SK-N-MC (cell line): Measurements from ENCODE around the gene TAS2R50.

ENCODE experiments used
- DNase-seq: peaks from one replicate; pipeline ENCODE4 v3.0.0-alpha.2; 2011; ENCODE audit warnings: low read depth, low spot score
- H3K27ac ChIP-seq: fragments of 200-600 bp; sonication (generic); 2 replicates; pipeline ENCODE4 v1.5.1; 2016; ENCODE audit warnings: mixed run types
- H3K36me3 ChIP-seq: fragments of 200-600 bp; sonication (generic); 2 replicates; pipeline ENCODE4 v1.6.1; 2017; ENCODE audit warnings: antibody characterized with exemption, low read length, mixed read lengths; ENCODE audit not compliant: insufficient read depth
- H3K4me3 ChIP-seq: fragments of 200-600 bp; sonication (generic); 2 replicates; pipeline ENCODE4 v1.5.1; 2016
- H3K9ac ChIP-seq: fragments of 200-600 bp; sonication (generic); 2 replicates; pipeline ENCODE4 v1.8.0; 2017; ENCODE audit warnings: mixed run types, mixed read lengths; ENCODE audit not compliant: insufficient read length
- H3K9me3 ChIP-seq: fragments of 200-600 bp; sonication (generic); 2 replicates; pipeline ENCODE4 v1.6.1; 2017; ENCODE audit warnings: low read depth, mild to moderate bottlenecking, antibody characterized with exemption, low read length, moderate library complexity, mixed read lengths
- EZH2 ChIP-seq: fragments of 200-600 bp; sonication (generic); IDR thresholded peaks from one replicate; pipeline ENCODE4 v1.6.1; 2017; ENCODE audit warnings: antibody characterized with exemption
- FOXP2 ChIP-seq: optimal IDR thresholded peaks from 2 replicates; pipeline ENCODE3; 2011; ENCODE audit warnings: mild to moderate bottlenecking, moderate library complexity; ENCODE audit not compliant: insufficient read depth; ENCODE audit errors: extremely low read length, control extremely low read depth
- POLR2AphosphoS5 ChIP-seq: IDR thresholded peaks from 2 replicates; pipeline ENCODE4 v1.6.1; 2012; ENCODE audit warnings: mild to moderate bottlenecking, low read depth, low read length, borderline replicate concordance

TAS2R50 gene

GRCh38 chr12:10965476-10965875 is 21.2 kb downstream of the TAS2R50 start:
- Histone ChIP-seq H3K27ac (no peak overlapping the region), H3K36me3 (no peaks in the 10 kb centered on the region), H3K4me3 (no peak overlapping the region), H3K9ac (no peak overlapping the region), H3K9me3 (no peaks in the 10 kb centered on the region)
- no peak for TF ChIP-seq FOXP2
- DNase-seq, result no peak

GRCh38 chr12:10960211-10960610 is 26.5 kb downstream of the TAS2R50 start:
- H3K36me3 ChIP-seq, result no peaks in the 10 kb centered on the region
- no peak overlapping the region for H3K9ac ChIP-seq
- H3K9me3 ChIP-seq, result no peaks in the 10 kb centered on the region
- H3K27ac ChIP-seq, result no peak overlapping the region
- TF ChIP-seq EZH2 (no peak), FOXP2 (no peak), POLR2AphosphoS5 (no peak)
- DNase-seq, result no peak
- no peak overlapping the region for H3K4me3 ChIP-seq

GRCh38 chr12:10959804-10960203 is 26.9 kb downstream of the TAS2R50 start:
- H3K9me3 ChIP-seq, result no peaks in the 10 kb centered on the region
- TF ChIP-seq EZH2, result no peak
- no peak for TF ChIP-seq POLR2AphosphoS5
- TF ChIP-seq FOXP2, result no peak
- no peak overlapping the region for H3K27ac ChIP-seq
- no peak overlapping the region for H3K9ac ChIP-seq
- H3K36me3 ChIP-seq, result no peaks in the 10 kb centered on the region
- no peak for DNase-seq
- no peak overlapping the region for H3K4me3 ChIP-seq

- no peak for TF ChIP-seq FOXP2
- no peak for TF ChIP-seq POLR2AphosphoS5
- no peak for TF ChIP-seq EZH2
- Histone ChIP-seq H3K9ac (no peak overlapping the region), H3K4me3 (no peak overlapping the region), H3K9me3 (no peaks in the 10 kb centered on the region), H3K27ac (no peak overlapping the region), H3K36me3 (no peaks in the 10 kb centered on the region)
- no peak for DNase-seq
Measured at GRCh38 chr12:10957741-10958140, 29.0 kb downstream of the TAS2R50 start.

DNA sequence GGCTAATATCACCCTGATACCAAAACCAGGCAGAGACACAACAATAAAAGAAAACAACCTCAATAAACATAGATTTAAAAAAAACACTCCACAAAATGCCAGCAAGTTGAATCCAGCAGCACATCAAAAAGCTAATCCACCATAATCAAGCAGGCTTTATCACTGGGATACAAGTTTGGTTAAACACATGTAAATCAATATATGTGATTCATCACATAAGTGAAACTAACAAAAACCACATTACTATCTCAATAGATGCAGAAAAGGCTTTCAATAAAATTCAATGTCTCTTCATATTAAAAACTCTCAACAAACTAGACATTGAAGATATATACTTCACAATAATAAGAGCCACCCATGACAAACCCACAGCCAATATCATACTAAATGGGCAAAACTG is 30.6 kb downstream of the TAS2R50 start:
- TF ChIP-seq EZH2 (no peak), POLR2AphosphoS5 (no peak), FOXP2 (no peak)
- DNase-seq, result no peak
- Histone ChIP-seq H3K9ac (no peak overlapping the region), H3K36me3 (no peaks in the 10 kb centered on the region), H3K9me3 (no peaks in the 10 kb centered on the region), H3K27ac (no peak overlapping the region), H3K4me3 (no peak overlapping the region)

DNA sequence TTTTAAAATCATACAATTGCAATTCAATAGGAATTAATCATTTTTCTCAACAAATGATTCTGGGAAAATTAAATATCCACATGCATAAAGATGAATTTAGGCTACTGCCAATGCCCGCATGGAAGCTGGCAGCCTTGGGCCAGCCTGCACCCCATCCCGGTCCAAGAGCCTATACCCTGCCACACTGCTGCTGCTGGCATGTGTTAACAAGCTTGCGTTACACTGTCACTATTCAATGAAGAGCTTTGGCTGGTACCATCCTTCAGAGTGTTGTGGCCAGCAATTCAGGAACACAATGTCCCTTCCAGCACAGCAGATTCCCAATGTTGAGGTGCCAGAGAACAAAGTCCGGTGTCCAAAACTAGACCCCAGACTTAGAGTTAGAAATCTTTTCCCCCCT is 34.1 kb downstream of the TAS2R50 start:
- no peak for DNase-seq
- H3K9ac ChIP-seq, result no peak overlapping the region
- H3K4me3 ChIP-seq, result no peak overlapping the region
- 0 out of 2 replicates have a peak, but pooled peaks cover 2% of the 10 kb centered on the region for H3K36me3 ChIP-seq
- no peaks in the 10 kb centered on the region for H3K9me3 ChIP-seq
- TF ChIP-seq FOXP2, result no peak
- no peak for TF ChIP-seq EZH2
- TF ChIP-seq POLR2AphosphoS5, result no peak
- no peak overlapping the region for H3K27ac ChIP-seq

GRCh38 chr12:10943167-10943566 is 43.5 kb downstream of the TAS2R50 start:
- no peak overlapping the region for H3K9ac ChIP-seq
- no peaks in the 10 kb centered on the region for H3K9me3 ChIP-seq
- no peaks in the 10 kb centered on the region for H3K36me3 ChIP-seq
- no peak overlapping the region for H3K27ac ChIP-seq
- no peak for DNase-seq
- TF ChIP-seq POLR2AphosphoS5 (no peak), FOXP2 (no peak), EZH2 (no peak)
- H3K4me3 ChIP-seq, result no peak overlapping the region

GRCh38 chr12:10941916-10942607 is 44.6 kb downstream of the TAS2R50 start:
- Histone ChIP-seq H3K27ac (no peak overlapping the region), H3K9me3 (no peaks in the 10 kb centered on the region), H3K4me3 (no peak overlapping the region), H3K36me3 (no peaks in the 10 kb centered on the region), H3K9ac (no peak overlapping the region)
- no peak for DNase-seq
- TF ChIP-seq POLR2AphosphoS5, result no peak
- no peak for TF ChIP-seq FOXP2
- TF ChIP-seq EZH2, result no peak

DNA sequence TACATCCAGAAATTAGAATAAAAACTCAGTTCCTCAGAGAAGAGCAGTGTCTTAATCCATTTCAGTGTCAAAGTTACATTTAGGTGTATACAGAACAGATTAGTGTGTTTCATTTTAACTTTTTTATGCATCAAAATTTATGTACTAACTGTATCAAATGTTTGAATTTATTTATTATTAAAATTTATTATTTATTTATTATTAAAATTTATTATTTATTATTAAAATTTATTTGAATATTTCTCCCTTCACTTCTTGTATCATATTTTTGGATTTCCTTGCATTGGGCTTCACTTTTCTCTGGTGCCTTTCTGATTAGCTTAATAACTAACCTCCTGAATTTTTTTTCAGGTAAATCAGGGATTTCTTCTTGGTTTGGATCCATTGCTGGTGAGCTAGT is 45.3 kb downstream of the TAS2R50 start:
- TF ChIP-seq FOXP2 (no peak), EZH2 (no peak), POLR2AphosphoS5 (no peak)
- Histone ChIP-seq H3K4me3 (no peak overlapping the region), H3K36me3 (no peaks in the 10 kb centered on the region), H3K9ac (no peak overlapping the region), H3K9me3 (no peaks in the 10 kb centered on the region), H3K27ac (no peak overlapping the region)
- no peak for DNase-seq

DNA sequence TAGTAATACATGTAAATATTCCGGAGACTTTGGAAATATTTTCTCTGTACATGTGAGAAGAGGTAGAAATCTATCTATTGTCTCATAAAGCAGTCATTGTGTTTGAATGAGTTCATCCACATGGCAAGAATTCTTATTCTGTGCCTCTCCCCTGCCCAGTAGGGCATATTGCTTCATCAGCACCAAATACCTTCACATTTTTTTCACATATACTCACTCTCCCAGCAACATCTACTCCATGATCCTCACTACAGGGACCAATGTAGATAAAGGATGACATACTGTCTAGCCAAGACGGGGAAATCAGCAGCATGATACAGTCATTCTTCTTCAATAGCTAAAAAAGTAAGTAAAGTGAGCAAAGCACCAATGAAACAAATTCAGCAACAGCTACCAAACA is 46.3 kb downstream of the TAS2R50 start:
- Histone ChIP-seq H3K9ac (no peak overlapping the region), H3K27ac (no peak overlapping the region), H3K4me3 (no peak overlapping the region), H3K9me3 (no peaks in the 10 kb centered on the region), H3K36me3 (no peaks in the 10 kb centered on the region)
- TF ChIP-seq POLR2AphosphoS5 (no peak), EZH2 (no peak), FOXP2 (no peak)
- no peak for DNase-seq
